Right renal pelvis (tissue), 4 donors: ENCODE data around the gene TDRD12. TPM values are rescaled to one million over a fixed set of nuclear protein-coding genes. Genes with fewer than 3 reads are reported as not detected.

Experiments used
- DNase-seq, 4 donors: peaks; one replicate each; pipeline ENCODE4 v3.0.0-alpha.2; 2013; ENCODE audit warnings: low read depth in 4 of 4, low spot score in 3 of 4, missing footprints in 1 of 4
- polyA plus RNA-seq, 4 donors: library from polyadenylated mRNA; unstranded; fragments of 120-200 nt; gene quantifications; one replicate each; pipeline ENCODE4 v1.2.1, GENCODE V29; 2013; ENCODE audit not compliant: insufficient read length in 4 of 4

TDRD12 gene
- polyA plus RNA-seq, 4 donors, result 0.14 to 0.81 (median 0.29) TPM

GRCh38 chr19:32800191-32800590 is 80.6 kb downstream of the TDRD12 start:
- no peak for DNase-seq

GRCh38 chr19:32800754-32801153 is 81.2 kb downstream of the TDRD12 start:
- no peak for DNase-seq

- DNase-seq, result no peak
These were observed 83.3 kb downstream of the TDRD12 start for GRCh38 chr19:32802840-32803239.

- no peak for DNase-seq
These were observed 88.7 kb downstream of the TDRD12 start for GRCh38 chr19:32808236-32808635.

- DNase-seq, result no peak
These were observed 89.7 kb downstream of the TDRD12 start for GRCh38 chr19:32809254-32809653.

GRCh38 chr19:32809754-32810153 is 90.2 kb downstream of the TDRD12 start:
- DNase-seq, result no peak

GRCh38 chr19:32810452-32810851 is 90.9 kb downstream of the TDRD12 start:
- no peak for DNase-seq

- DNase-seq, result no peak
These were observed 91.6 kb downstream of the TDRD12 start for GRCh38 chr19:32811151-32811550.

- DNase-seq, result no peak
These were observed 92.5 kb downstream of the TDRD12 start for GRCh38 chr19:32812036-32812435.

GRCh38 chr19:32812571-32812970 is 93.0 kb downstream of the TDRD12 start:
- no peak for DNase-seq

GRCh38 chr19:32813862-32814425 is 94.4 kb downstream of the TDRD12 start:
- DNase-seq, result no peak

- no peak for DNase-seq
These were observed 95.1 kb downstream of the TDRD12 start for GRCh38 chr19:32814624-32815023.

GRCh38 chr19:32816555-32817099 is 97.1 kb downstream of the TDRD12 start:
- no peak for DNase-seq

GRCh38 chr19:32817569-32818476 is 98.3 kb downstream of the TDRD12 start:
- no peak for DNase-seq

GRCh38 chr19:32818536-32818935 is 99.0 kb downstream of the TDRD12 start:
- DNase-seq, result no peak

GRCh38 chr19:32819419-32820400 is 100.1 kb downstream of the TDRD12 start:
- no peak for DNase-seq

GRCh38 chr19:32822916-32823746 is 103.6 kb downstream of the TDRD12 start:
- no peak for DNase-seq

- no peak for DNase-seq
These were observed 104.2 kb downstream of the TDRD12 start for GRCh38 chr19:32823747-32824102.

GRCh38 chr19:32824191-32824751 is 104.7 kb downstream of the TDRD12 start:
- peak in 1 of 4 donors; percentile 8 for DNase-seq
